ENCODE measurements around the gene PIP5KL1.

PIP5KL1 gene

DNA sequence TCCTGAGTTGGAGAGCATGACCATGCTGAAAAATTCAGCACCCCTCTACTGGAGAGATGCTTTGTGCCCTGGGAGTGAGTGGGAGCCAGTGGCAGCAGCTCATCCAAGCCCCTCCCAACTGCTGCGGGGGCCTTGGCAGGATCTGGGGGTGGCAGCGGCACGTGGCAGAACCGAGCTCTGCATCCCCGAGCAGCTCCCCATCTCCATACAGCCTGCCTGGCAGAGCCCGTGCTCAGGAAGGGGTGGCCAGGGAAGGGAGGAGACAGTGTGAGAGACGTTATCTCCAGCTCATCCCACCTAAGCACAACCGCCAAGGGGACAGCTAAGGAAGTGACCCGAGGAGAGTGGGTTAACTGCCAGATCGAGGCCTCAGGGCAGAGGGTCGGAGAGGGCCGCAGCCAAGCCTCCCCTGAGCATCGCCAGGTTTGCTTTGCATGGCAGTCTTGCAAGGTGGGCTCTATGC lies 24.3 kb upstream of the PIP5KL1 start:
- H3K36me3 ChIP-seq (ENCODE audit: control insufficient read depth in 1 of 2, insufficient read depth in 2 of 2, low read length in 2 of 2): no peaks in the 10 kb centered on the region
- H3K27me3 ChIP-seq (ENCODE audit: low read depth, low read length): no peaks in the 10 kb centered on the region
- H3K4me1 ChIP-seq (ENCODE audit: control insufficient read depth in 1 of 2, insufficient read depth in 2 of 2, low read length in 2 of 2): peaks cover 17 to 38% of the 10 kb centered on the region in 2 donors
- no peak overlapping the region for H3K4me3 ChIP-seq (ENCODE audit: low read depth in 1 of 2, low read length in 2 of 2)
- no peaks in the 10 kb centered on the region for H3K9me3 ChIP-seq (ENCODE audit: control insufficient read depth in 1 of 2, low read length in 2 of 2)
- H3K27ac ChIP-seq (ENCODE audit: low read length): peak overlapping the region; percentile 83

DNA sequence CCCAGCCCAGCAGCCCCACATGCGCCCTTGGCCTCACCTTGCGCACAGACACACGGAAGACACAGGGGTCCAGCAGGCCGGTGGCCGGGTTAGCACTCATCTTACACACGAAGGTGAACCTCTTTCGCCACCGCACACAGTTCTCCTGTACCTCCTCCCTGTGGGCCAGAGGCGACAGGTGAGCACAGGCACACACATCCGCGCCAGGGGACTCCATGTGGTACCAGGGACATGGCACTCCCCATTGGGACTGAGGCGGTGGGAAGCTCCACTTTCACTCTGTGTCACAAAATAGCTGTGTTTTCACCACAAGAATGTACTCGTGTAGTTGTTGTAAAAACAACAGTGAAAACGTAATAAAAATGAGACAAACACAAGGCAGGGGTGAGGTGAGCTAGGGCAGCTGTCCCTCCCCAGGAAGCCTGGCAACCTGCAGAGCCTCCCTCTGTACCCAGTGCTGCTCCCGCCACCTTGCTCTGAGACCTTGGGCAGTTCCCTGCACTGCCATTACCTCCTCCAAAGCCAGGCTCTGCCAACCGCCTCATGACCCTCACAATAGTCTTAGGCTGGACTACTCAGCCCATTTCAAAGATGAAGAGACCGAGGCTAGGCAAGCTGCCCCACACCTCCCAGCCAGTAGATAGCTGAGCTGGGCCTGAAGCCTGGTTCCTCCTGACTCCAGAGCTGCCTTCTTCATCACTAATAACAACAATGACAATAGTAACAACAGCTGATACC lies 23.4 kb upstream of the PIP5KL1 start:
- H3K4me1 ChIP-seq (ENCODE audit: control insufficient read depth in 1 of 2, insufficient read depth in 2 of 2, low read length in 2 of 2): peaks cover 17 to 43% of the 10 kb centered on the region in 2 donors
- no peak overlapping the region for H3K4me3 ChIP-seq (ENCODE audit: low read depth in 1 of 2, low read length in 2 of 2)
- no peaks in the 10 kb centered on the region for H3K36me3 ChIP-seq (ENCODE audit: control insufficient read depth in 1 of 2, insufficient read depth in 2 of 2, low read length in 2 of 2)
- no peaks in the 10 kb centered on the region for H3K9me3 ChIP-seq (ENCODE audit: control insufficient read depth in 1 of 2, low read length in 2 of 2)
- no peaks in the 10 kb centered on the region for H3K27me3 ChIP-seq (ENCODE audit: low read depth, low read length)
- no peak overlapping the region for H3K27ac ChIP-seq (ENCODE audit: low read length)

DNA sequence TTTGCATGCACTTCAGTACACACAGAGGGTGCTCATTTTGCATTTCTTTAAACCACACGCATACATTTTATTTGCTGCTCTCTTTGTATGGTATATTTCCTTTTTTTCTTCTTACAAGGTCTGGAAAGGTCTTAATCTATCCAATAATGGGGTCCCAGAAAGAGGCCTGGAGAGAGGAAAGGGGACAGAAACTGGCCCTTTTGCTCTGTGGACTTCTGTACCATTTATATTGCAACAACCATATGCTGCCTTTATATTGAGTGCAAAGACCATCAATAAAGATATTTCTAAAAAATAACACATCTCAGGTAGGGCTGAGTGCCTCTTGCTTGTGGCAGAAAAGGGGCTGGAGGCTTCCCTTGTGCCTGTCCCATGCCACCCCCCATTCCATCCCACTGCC lies 22.6 kb upstream of the PIP5KL1 start:
- peaks cover 17 to 43% of the 10 kb centered on the region in 2 donors for H3K4me1 ChIP-seq (ENCODE audit: control insufficient read depth in 1 of 2, insufficient read depth in 2 of 2, low read length in 2 of 2)
- peaks cover under 1 to 2% of the 10 kb centered on the region in 2 donors for H3K36me3 ChIP-seq (ENCODE audit: control insufficient read depth in 1 of 2, insufficient read depth in 2 of 2, low read length in 2 of 2)
- H3K9me3 ChIP-seq (ENCODE audit: control insufficient read depth in 1 of 2, low read length in 2 of 2): no peaks in the 10 kb centered on the region
- no peak overlapping the region for H3K27ac ChIP-seq (ENCODE audit: low read length)
- H3K27me3 ChIP-seq (ENCODE audit: low read depth, low read length): no peaks in the 10 kb centered on the region
- H3K4me3 ChIP-seq (ENCODE audit: low read depth in 1 of 2, low read length in 2 of 2): no peak overlapping the region

DNA sequence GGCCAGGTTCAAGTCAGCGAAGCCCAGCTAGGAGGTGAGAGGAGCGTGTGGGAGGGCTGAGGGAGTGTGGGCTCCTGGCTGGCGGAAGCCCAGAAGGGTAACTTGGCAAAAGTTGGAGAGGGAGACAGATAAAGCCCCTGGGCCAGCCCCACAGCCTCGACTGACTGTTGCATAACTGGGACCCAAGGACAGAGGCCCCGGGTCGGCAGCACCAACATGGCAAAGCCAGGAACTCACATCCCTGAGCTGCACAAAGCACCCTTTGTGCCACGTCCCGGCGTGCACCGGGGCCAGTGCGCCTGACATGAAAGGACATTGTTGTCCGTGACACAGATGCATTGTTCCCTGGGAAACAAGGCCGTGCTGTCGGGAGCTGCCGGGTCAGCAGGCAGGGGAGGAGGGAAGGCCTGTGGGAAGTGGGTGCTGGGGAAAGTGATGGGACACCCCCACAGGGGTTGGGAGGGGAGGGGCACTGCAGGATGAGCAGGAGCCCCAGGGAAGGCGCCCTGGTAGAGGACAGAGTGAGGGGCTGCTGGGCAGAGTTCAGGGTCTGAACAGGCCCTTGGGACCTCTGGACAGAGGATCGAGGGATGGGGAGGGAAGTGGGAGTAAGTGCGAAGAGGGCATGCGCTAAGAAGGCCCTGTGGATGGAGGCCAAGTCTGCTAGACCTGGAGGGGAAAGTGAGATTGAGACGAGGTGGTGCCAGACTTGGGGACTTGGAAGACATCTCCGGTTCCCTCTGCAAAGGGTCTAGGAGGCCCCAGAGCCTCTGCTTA lies 20.1 kb upstream of the PIP5KL1 start:
- Histone ChIP-seq H3K36me3 (ENCODE audit: control insufficient read depth in 1 of 2, insufficient read depth in 2 of 2, low read length in 2 of 2) (peaks cover 5 to 8% of the 10 kb centered on the region in 2 donors), H3K27ac (ENCODE audit: low read length) (peak overlapping the region; percentile 63), H3K4me1 (ENCODE audit: control insufficient read depth in 1 of 2, insufficient read depth in 2 of 2, low read length in 2 of 2) (peaks cover 17 to 45% of the 10 kb centered on the region in 2 donors), H3K27me3 (ENCODE audit: low read depth, low read length) (no peaks in the 10 kb centered on the region), H3K9me3 (ENCODE audit: control insufficient read depth in 1 of 2, low read length in 2 of 2) (no peaks in the 10 kb centered on the region), H3K4me3 (ENCODE audit: low read depth in 1 of 2, low read length in 2 of 2) (no peak overlapping the region)

DNA sequence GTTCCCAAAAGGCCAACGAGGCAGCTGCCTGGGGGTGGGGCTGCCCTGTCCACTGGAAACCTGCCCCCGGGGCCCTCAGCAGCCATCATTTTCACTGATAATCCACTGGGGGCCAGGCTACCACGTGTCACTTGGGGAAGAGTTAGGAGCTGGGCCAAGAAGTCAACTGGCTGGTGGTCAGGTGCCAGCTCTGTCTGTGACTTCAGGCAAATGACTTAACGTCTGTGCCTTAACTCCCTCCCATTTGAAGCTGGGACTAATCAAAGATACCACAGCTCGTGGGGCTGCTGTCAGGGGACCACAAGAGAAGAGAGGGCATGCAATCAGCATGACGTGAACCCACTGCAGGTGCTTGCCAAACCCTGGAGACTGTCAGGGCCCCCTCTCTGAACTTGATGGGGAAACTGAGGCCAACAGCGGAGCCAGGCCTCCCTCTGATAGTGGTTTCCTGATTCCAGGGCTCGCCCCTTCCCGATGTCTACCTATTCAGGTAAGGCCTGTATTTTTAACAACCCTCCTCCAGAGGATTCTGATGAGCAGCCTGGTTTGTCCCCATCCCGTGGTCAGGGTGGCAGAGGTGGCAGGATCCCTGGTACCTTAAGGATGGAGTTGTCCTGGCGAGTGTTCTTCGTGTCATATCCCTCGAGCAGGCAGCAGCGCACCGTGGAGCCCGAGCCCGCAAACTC lies 19.4 kb upstream of the PIP5KL1 start:
- Histone ChIP-seq H3K9me3 (ENCODE audit: control insufficient read depth in 1 of 2, low read length in 2 of 2) (no peaks in the 10 kb centered on the region), H3K4me1 (ENCODE audit: control insufficient read depth in 1 of 2, insufficient read depth in 2 of 2, low read length in 2 of 2) (peaks cover 13 to 38% of the 10 kb centered on the region in 2 donors), H3K27me3 (ENCODE audit: low read depth, low read length) (no peaks in the 10 kb centered on the region), H3K4me3 (ENCODE audit: low read depth in 1 of 2, low read length in 2 of 2) (no peak overlapping the region), H3K36me3 (ENCODE audit: control insufficient read depth in 1 of 2, insufficient read depth in 2 of 2, low read length in 2 of 2) (peaks cover 9% of the 10 kb centered on the region in 2 donors), H3K27ac (ENCODE audit: low read length) (peak overlapping the region; percentile 63)

DNA sequence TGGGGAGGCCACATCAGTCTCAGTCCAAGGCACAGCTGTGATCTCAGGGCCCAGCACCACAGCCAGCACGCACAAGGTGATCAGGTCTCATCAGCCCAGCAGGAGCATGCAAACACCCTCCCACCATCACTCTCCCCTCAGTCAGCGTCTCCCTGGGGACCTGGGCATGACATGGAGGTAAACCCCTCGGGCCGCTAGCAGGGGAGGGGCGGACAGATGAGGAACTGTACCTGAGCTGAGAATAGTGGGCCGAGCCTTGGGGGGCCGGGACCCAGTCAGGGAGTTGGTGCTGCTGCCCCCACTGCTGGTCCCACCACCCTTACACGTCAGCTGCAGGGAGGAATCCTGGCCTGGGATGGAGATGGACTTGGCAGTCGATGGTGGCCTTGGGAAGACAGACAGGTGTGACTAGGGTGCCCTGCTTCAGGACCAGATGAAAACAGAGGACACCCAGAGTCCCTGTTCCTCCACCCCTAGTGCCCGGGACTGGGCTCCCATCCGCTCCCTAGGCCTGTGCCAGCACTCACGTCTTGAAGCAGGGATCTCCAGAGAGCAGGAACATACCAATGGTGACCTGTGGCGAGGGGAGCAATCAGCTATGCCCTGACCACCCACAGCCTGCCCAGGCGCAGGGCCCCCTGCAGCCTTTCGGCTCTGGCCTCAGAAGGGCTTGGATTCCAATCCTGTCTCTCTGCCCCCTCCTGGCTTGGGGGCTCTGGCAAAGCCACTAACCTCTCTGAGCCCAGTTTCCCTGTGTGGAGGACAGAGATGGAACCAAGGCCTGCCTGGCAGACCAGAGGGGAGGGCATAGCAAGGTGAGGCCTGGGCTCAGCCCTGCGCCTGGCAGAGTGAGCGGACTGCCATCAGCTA lies 17.5 kb upstream of the PIP5KL1 start:
- no peaks in the 10 kb centered on the region for H3K9me3 ChIP-seq (ENCODE audit: control insufficient read depth in 1 of 2, low read length in 2 of 2)
- H3K4me1 ChIP-seq (ENCODE audit: control insufficient read depth in 1 of 2, insufficient read depth in 2 of 2, low read length in 2 of 2): peaks cover 4 to 29% of the 10 kb centered on the region in 2 donors
- H3K4me3 ChIP-seq (ENCODE audit: low read depth in 1 of 2, low read length in 2 of 2): no peak overlapping the region
- H3K27me3 ChIP-seq (ENCODE audit: low read depth, low read length): no peaks in the 10 kb centered on the region
- H3K27ac ChIP-seq (ENCODE audit: low read length): no peak overlapping the region
- peaks cover 17 to 20% of the 10 kb centered on the region in 2 donors for H3K36me3 ChIP-seq (ENCODE audit: control insufficient read depth in 1 of 2, insufficient read depth in 2 of 2, low read length in 2 of 2)

DNA sequence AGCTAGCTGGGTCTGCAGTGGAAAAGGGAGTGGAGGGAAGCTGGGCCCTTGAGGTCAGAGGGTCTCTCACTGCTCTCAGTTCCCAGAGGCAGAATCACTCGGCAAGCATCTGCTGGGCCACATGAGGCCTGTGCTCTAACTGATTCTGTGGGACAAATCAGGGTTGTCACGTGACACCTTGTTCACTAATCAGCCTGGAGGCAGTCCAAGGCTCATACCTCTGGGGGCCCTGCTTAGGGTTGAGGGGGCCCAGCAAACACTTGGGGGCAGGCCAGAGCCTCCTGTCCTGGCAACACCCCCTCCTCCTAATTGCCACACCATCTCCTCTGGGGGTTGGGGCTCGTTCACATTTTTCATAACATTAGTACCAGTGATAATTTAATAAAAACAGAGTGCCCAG lies 16.2 kb upstream of the PIP5KL1 start:
- Histone ChIP-seq H3K27ac (ENCODE audit: low read length) (no peak overlapping the region), H3K4me3 (ENCODE audit: low read depth in 1 of 2, low read length in 2 of 2) (no peak overlapping the region), H3K27me3 (ENCODE audit: low read depth, low read length) (no peaks in the 10 kb centered on the region), H3K36me3 (ENCODE audit: control insufficient read depth in 1 of 2, insufficient read depth in 2 of 2, low read length in 2 of 2) (peaks cover 20 to 28% of the 10 kb centered on the region in 2 donors), H3K4me1 (ENCODE audit: control insufficient read depth in 1 of 2, insufficient read depth in 2 of 2, low read length in 2 of 2) (peaks cover under 1 to 40% of the 10 kb centered on the region in 2 donors), H3K9me3 (ENCODE audit: control insufficient read depth in 1 of 2, low read length in 2 of 2) (no peaks in the 10 kb centered on the region)

DNA sequence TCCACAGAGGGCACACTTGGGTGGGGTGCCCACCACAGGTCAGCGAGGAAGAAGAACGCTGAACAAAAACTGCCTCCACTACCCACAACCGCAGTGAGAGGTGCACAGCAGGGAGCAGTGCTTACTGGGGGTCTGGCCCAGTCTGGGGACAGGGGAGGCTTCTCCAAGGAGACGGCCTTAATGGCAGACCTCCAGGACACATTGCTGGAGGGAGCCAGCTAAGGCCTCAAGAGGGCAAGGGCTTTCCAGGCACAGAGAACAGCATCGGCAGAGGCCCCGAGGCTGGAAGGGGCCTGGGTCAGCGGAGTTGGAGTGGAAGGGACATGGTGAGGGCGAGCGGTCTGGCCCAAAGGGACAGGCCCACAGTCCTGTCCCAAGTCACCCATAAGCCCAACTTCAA lies 15.4 kb upstream of the PIP5KL1 start:
- Histone ChIP-seq H3K27ac (ENCODE audit: low read length) (no peak overlapping the region), H3K9me3 (ENCODE audit: control insufficient read depth in 1 of 2, low read length in 2 of 2) (no peaks in the 10 kb centered on the region), H3K4me3 (ENCODE audit: low read depth in 1 of 2, low read length in 2 of 2) (no peak overlapping the region), H3K4me1 (ENCODE audit: control insufficient read depth in 1 of 2, insufficient read depth in 2 of 2, low read length in 2 of 2) (peaks cover 0 to 40% of the 10 kb centered on the region in 2 donors), H3K27me3 (ENCODE audit: low read depth, low read length) (no peaks in the 10 kb centered on the region), H3K36me3 (ENCODE audit: control insufficient read depth in 1 of 2, insufficient read depth in 2 of 2, low read length in 2 of 2) (peaks cover 20 to 28% of the 10 kb centered on the region in 2 donors)

DNA sequence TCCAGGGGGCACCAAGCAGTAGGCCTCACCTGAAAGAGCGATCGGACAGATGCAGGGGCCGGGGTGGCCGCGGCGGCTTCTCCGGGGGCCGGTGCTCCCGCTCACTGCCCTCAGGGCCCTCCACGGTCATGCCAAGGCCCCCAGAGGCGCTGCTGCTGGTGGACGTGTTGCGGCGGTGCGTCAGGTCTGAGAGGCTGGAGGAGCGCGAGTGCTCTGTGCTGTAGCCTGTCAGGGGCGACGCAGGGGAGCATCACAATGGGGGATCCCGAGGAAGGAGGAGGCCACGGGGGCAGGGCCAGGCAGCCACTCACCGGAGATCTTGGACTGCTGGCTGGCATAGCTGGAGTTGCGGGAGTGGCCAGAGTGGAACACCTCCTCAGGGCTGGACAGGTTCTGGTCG lies 14.8 kb upstream of the PIP5KL1 start:
- no peaks in the 10 kb centered on the region for H3K27me3 ChIP-seq (ENCODE audit: low read depth, low read length)
- no peaks in the 10 kb centered on the region for H3K9me3 ChIP-seq (ENCODE audit: control insufficient read depth in 1 of 2, low read length in 2 of 2)
- H3K4me1 ChIP-seq (ENCODE audit: control insufficient read depth in 1 of 2, insufficient read depth in 2 of 2, low read length in 2 of 2): peaks cover 0 to 36% of the 10 kb centered on the region in 2 donors
- no peak overlapping the region for H3K4me3 ChIP-seq (ENCODE audit: low read depth in 1 of 2, low read length in 2 of 2)
- H3K27ac ChIP-seq (ENCODE audit: low read length): no peak overlapping the region
- H3K36me3 ChIP-seq (ENCODE audit: control insufficient read depth in 1 of 2, insufficient read depth in 2 of 2, low read length in 2 of 2): peaks cover 20 to 28% of the 10 kb centered on the region in 2 donors

DNA sequence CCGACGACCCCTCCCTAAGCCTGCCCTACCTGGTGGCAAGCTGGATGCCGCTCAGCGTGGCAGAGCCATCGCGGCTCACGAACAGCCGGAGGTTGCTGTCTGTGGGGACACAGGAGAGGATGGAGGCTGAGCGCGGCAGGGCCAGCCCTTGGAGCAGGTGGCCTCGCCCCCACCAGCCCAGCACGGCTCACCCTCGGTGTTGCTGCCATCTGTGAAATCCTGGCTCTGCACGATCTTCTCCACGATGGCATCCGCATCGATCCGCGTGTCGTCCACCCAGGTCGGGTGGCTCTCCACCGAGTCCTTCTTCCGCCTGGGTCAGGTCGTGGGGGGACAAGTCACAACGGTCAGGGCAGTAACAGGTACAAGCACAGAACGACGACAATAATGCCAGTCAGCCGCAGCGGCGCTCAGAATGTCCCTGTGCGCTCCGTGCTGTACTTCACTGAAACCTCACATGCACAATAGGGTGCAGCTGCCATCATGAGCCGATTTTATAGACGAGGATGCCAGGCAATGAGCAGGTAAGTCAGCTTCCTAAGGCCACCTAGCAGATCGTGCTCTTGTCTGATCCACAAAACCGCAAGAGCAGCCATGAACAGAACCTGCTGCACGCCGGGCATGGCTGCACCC lies 14.1 kb upstream of the PIP5KL1 start:
- Histone ChIP-seq H3K36me3 (ENCODE audit: control insufficient read depth in 1 of 2, insufficient read depth in 2 of 2, low read length in 2 of 2) (peaks cover 20 to 28% of the 10 kb centered on the region in 2 donors), H3K27me3 (ENCODE audit: low read depth, low read length) (no peaks in the 10 kb centered on the region), H3K9me3 (ENCODE audit: control insufficient read depth in 1 of 2, low read length in 2 of 2) (no peaks in the 10 kb centered on the region), H3K4me3 (ENCODE audit: low read depth in 1 of 2, low read length in 2 of 2) (no peak overlapping the region), H3K27ac (ENCODE audit: low read length) (no peak overlapping the region), H3K4me1 (ENCODE audit: control insufficient read depth in 1 of 2, insufficient read depth in 2 of 2, low read length in 2 of 2) (peaks cover 0 to 32% of the 10 kb centered on the region in 2 donors)

All from muscle layer of duodenum (tissue), 2 donors.